SKM-1 treated with dmso at 0.1 percent for 144 hours (cell line): ENCODE results near the gene PGC.

Source experiments
- DNase-seq: peaks from one replicate; lab custom pipeline; 2025; ENCODE audit not compliant: unreplicated experiment; lab: John Stamatoyannopoulos, UW

PGC gene

DNA sequence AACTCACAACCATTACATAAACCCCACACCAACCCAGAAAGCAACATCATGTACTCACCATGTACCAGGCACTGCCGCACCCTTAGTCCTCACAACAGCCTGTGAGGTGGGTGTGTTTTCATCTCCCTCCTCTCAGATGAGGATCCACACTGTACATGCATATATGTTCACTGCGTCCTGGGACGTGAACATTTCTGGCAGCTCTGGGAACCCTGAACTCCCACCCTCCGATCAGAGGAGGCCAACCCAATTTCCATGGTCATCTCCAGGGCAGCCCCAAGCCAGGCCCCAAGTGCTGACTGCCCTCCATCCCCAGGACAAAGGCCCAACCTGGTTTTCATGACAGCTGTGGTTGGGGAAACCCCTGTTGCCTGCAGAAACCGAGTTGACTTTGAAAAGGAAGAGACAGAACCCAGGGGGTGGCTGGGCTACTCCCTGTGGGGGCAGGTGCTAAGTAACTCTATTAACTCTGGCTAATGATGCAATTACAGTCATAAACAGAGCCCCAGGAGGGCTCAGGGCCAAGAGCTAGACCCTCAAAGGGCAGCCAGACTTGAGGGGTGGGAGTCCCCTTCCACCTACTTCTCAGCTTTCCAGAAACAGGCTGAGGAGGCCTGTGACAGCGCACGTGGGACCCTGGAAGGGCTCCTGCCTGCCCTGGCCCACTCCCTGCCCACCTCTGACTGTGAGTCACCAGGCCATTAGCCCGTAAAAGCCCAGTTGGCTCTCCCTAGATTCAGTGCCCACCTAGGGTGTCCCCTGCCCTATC, 14.4 kb downstream of the PGC start:
- no peak for DNase-seq

DNA sequence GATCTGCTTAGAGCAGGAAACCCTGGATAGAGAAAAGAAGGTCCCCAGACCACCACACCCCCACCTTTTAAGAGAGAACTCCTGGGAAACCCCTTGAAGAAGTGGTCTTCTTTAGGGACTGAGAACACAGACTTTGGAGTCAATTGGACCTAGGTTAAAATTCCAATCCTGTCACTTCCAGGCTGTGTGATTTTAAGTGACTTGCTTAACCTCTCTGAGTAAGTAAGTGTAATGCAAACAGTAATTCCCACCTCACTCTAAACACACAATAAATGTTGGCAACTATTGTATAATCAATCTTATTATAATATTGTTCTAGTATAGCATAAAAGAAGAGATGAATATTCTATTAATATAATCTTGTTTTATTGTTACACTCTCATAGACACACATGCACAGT, 15.0 kb downstream of the PGC start:
- no peak for DNase-seq

DNA sequence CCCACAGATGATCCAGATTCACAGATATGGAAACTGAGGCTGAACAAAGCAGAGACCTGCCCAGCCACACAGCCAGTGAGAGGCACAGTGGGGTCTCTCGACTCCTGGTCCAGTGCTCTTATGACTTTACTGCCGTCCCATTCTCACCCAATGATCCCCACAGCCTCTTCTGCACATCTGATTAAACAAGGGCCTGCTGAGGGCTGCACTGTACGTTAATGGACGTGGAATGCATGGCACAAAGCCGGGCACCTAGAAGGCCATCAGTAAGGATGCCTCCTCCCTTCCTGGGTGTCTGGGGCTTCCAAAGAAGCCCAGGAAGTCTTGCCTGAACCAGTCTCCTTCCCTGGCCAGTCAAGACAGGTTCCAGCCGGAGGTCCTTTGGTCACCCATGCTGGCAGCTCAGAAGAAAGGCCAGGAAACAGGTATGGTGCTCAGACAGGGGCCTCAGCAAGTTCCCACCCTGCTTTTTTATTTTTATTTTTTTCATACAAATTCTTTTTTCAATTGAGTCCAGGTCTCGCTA, 15.6 kb downstream of the PGC start:
- no peak for DNase-seq

DNA sequence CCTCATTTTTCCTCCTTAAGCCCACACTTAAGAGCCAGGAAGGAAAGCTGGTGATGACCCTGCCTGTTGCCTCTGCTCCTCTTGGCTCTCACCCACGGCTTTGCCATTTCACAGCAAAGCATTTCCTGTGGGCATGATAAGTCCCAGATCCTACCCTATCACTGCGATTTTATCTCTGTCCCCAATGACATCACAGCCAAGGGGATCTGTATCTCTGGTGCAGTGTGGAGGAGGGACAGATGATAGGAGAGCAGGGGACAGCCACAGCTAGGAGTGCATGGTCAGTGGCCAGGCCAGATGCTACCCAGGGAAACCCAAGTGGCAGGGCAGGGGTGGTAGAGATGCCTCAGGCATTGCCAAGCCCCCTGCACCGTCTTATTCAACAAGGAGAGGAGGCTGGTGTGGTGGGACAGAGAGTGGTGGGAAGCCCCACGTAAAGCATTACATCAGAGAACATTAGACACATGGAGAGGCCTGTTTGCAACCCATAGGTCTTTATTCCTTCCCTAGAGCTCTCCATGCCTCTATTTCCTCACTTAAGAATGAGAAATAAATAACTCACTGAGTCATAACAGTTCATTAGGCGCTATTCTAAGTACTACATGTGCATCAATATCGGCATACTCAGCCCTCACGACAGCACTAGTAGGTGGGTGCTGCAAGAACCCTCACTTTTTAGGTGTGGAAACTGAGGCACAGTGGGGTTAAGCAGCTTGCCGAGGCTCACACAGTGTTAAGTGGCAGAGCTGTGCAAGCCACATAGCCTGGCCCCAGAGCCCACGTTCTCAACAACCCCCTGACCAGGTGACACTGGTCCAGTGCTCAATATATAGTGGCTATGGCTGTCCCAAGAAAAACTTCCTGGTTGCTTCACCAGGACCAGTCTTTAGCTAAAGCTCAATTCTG, 16.4 kb downstream of the PGC start:
- no peak for DNase-seq

GRCh38 chr6:41729624-41730023, 17.6 kb downstream of the PGC start:
- DNase-seq = no peak

DNA sequence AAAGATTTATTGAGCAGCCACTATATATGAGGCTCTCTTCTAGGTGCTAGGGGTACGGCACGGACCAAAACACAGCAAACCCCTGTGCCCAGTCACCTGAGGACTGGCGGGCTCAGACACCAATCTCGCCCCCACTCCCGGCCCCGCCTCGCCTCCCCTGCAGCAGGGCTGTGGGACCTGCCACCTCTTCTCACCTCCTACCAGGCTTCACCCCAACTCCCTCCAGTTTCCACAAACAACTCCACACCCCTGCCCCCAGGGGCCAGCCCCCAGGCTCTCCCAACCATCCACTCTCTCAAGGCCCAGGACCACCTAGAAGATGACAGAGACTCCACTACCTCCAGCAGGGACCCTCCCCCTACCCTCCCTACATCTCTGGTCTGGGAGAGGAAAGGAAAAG, 18.2 kb downstream of the PGC start:
- no peak for DNase-seq

DNA sequence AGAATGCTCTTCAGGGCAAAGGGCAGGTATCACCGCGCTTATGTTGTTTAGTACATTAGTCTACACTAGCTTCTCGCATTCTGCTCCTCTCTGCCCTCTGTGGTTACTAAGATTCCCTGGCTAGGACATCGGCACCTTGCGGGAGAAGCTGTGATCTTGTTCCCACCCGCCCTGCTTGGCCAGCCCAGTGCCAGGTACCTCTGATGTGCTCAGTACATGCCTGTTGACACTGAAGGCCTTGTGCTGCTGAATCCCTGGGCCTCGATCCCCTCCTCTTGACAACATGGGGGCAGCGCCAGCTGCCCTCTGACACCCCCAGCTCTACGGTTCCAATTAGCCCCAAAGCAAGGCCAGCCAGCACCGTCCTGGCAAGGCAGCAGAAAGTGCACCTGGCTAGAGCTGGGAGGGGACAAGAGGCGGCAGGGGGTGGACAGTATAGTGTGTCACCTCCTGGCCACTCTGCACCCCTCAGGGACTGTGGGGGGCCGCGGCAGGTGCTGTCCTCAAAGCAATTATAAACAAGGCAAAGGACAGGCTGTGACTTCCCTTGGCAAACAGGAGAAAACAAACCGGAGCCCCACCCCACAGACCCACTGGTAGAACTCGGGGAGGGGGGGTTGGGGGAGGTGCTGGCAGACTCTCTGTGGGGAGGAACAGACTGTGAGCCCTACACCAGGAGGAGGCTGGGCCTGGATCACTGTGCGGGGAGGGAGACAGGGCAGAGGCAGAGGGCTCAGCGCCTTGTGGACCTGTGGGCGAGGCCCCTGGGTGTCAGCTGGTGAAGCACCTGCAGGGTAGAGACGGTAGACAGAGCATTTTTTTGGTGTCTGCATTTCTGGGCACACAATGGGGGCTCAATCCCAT, 18.9 kb downstream of the PGC start:
- DNase-seq = no peak

DNA sequence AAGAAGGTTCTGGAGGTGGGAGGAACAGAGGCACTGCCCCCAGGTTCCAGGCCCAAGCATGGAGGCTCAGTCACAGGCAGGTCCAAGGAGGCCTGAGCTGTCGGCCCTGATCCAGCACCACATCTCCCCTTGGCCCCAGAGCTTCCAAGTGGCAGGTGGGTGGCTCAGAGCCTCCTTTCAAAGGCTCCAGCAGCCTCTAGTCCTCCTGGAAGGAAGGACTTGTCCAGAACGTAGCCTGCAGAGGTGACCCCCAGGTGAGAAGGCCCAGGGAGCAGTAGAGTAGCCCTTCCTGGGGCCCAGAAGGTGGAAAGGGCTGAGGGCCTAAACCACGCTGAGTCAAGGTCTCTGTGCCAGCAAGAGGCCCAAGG, 19.5 kb downstream of the PGC start:
- DNase-seq = no peak

DNA sequence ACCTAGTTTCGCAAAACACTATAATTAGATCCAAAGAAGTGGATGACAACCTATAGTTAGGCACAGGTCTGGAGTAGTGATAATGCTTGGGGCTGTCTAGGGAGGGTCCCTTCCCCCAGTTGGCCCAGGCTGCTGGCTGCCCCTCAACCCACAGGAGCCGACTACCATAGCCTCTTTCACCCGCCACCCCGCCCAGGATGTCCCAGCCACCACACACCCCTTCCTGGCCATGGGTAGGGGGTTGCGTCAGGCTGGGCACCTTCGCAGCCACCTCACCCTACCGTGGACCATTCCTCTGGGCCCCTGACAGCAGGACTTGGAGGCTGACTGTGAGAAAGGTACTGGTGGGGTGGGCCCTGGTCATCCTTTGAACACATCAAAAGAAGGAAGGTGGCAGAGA, 20.3 kb downstream of the PGC start:
- DNase-seq = no peak

DNA sequence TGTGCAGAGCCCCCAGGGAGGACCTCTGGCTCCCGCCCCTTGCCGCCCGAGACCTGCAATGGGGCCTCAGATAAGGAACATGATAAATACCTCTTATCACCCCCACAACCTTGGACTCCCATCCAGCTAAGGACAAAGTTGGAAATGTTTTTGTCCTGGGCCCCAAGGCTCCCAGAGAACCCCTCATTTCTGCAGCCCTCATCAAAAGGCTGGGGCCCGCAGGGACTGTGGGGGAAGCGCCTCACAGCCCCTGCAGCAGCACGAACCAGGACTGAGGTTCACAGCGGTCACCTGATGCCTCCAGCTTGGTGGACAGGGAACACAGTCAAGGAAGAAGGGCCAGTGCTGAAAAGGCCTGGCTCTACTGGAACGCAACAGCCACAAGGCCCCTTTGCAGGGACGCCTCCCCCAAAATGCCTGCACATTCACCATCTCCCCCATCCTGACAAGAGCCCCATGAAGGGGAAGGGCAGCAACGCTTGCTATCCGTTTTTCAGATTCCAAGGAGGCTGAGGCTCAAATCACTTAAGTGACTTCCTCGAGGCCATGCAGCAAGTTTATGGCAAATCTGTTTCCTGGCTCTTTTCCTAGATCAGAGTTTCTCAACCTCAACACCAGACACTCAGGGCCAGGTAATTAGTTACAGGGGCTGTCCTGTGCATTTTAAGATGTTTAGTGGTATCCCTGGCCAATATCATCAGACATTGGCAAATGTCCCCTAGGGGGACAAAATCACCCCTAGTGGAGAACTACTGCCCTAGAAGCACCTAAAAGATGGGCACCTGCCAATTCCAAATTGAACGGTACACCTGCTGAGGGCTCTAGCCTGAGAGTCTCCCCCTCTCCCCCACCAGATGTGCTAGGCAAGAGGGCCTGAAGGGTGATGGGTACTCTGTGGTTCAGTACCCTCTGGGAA, 22.4 kb downstream of the PGC start:
- no peak for DNase-seq

DNA sequence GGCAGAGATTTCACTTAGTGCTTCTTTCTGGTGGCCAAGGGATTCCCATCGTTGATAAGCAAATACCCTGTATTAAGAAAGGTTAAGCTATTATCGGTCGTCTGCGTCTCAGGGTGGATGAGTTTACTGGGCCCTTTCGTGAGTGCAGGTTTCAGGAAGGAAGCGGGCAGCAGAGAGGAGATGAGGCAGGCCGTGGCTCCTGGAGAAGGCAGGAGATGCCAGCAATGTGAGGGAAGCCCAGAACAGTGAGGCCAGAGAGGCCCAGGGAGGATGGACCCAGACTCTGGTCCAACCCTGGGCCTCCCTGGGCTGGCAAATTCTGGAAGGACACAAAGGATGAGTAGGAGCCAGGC, 23.0 kb downstream of the PGC start:
- DNase-seq = no peak

GRCh38 chr6:41723530-41724227, 23.5 kb downstream of the PGC start:
- peak; percentile 96 for DNase-seq

- DNase-seq = no peak
These were observed 24.1 kb downstream of the PGC start for GRCh38 chr6:41722969-41723529.

DNA sequence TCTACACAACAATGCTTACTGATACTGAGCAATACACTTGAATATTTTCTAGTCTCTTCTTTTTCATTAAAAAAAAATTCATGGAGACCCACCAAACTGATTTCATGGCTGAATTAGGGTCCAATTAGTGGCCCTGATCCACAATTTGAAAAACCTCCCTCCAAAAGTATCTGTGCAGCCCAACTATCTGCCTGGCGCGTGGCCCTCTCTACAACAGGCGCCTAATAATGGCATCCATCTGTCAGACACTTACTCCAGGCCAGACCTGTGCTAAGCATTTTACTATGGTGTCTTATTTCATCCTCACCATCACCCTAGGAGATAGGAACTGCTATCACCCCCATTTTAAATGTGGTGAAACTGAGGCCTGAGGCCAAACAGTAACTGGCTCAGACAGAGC, 25.8 kb downstream of the PGC start:
- no peak for DNase-seq

GRCh38 chr6:41720783-41721182, 26.4 kb downstream of the PGC start:
- DNase-seq = no peak

- DNase-seq = no peak
These were observed 27.0 kb downstream of the PGC start for GRCh38 chr6:41720262-41720620.

GRCh38 chr6:41719436-41720261, 27.5 kb downstream of the PGC start:
- no peak for DNase-seq

DNA sequence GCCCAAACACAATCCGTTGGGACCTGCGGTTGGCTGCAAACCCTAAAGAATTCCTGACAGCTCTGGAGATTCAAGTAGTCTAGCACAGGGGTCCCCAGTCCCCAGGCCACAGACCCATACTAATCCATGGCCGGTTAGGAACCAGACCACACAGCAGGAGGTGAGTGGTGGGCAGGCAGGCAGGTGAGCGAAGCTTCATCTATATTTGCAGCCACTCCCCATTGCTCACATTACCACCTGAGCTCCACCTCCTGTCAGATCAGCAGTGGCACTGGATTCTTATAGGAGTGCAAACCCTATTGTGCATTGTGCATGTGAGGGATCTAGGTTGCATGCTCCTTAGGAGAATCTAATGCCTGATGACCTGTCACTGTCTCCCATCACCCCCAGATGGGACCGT, 28.4 kb downstream of the PGC start:
- DNase-seq = no peak

DNA sequence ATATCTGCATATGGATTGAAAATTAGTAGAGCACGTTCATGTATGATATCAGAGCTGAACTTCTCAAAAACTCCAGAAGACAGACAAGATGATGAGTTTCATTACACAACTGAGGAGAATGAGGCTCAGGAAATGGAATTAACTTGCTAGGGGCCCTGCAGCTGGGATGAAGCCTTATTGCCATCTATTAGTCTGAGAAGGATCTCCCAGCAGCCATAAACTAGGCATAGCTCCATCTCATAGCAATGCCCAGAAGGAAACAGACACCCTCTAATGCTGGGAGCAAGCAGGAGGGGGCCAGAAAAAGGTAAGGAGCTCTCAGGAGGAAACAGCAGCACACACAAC, 29.8 kb downstream of the PGC start:
- DNase-seq = peak; percentile 7
